ENCODE data around the gene LSM4.

GRCh38 chr19:18265582-18265981 lies 57.3 kb downstream of the LSM4 start:
- TF ChIP-seq CTCF (IDR thresholded peaks at IDR 0.05) (no peak), POLR2A (IDR thresholded peaks at IDR 0.05) (no peak), EP300 (IDR thresholded peaks at IDR 0.05) (no peak)
